HEK293 (cell line): Measurements from ENCODE around the gene S1PR1.

Experiments
- KLF16 ChIP-seq: fragments of 450-650 bp; formaldehyde crosslinking; IDR thresholded peaks from 2 replicates; pipeline ENCODE4 v1.5.1; 2017; ENCODE audit warnings: missing biosample characterization, missing genetic modification characterization
- MYNN ChIP-seq: fragments of 450-650 bp; formaldehyde crosslinking; IDR thresholded peaks from 2 replicates; pipeline ENCODE4 v1.5.1; 2016; ENCODE audit warnings: missing biosample characterization, missing genetic modification characterization, borderline replicate concordance
- ZNF391 ChIP-seq: fragments of 450-650 bp; formaldehyde crosslinking; IDR thresholded peaks from 2 replicates; pipeline ENCODE4 v1.5.1; 2016; ENCODE audit warnings: low read depth, missing biosample characterization, missing genetic modification characterization, borderline replicate concordance
- ZNF830 ChIP-seq: fragments of 450-650 bp; IDR thresholded peaks from 2 replicates; pipeline ENCODE4 v1.5.0; 2018; ENCODE audit warnings: missing biosample characterization, missing genetic modification characterization, low read depth, mild to moderate bottlenecking, moderate library complexity
- TF ChIP-seq, protein P1 (sequence below): fragments of 450-650 bp; IDR thresholded peaks from 2 replicates; pipeline ENCODE4 v1.5.1; 2018; ENCODE audit warnings: missing biosample characterization, mild to moderate bottlenecking, missing genetic modification characterization
- TF ChIP-seq, protein P2 (sequence below): fragments of 450-650 bp; formaldehyde crosslinking; IDR thresholded peaks from 2 replicates; pipeline ENCODE4 v1.5.1; 2016; ENCODE audit warnings: missing biosample characterization, missing genetic modification characterization

- TF ChIP-seq, protein P1, sequence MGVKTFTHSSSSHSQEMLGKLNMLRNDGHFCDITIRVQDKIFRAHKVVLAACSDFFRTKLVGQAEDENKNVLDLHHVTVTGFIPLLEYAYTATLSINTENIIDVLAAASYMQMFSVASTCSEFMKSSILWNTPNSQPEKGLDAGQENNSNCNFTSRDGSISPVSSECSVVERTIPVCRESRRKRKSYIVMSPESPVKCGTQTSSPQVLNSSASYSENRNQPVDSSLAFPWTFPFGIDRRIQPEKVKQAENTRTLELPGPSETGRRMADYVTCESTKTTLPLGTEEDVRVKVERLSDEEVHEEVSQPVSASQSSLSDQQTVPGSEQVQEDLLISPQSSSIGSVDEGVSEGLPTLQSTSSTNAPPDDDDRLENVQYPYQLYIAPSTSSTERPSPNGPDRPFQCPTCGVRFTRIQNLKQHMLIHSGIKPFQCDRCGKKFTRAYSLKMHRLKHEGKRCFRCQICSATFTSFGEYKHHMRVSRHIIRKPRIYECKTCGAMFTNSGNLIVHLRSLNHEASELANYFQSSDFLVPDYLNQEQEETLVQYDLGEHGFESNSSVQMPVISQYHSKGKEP (tag by site-specific recombination), result no peak
- TF ChIP-seq ZNF391 (tag by site-specific recombination) (no peak), ZNF830 (tag by site-specific recombination) (no peak), MYNN (tag by site-specific recombination) (no peak), KLF16 (tag by site-specific recombination) (no peak)
- TF ChIP-seq, protein P2, sequence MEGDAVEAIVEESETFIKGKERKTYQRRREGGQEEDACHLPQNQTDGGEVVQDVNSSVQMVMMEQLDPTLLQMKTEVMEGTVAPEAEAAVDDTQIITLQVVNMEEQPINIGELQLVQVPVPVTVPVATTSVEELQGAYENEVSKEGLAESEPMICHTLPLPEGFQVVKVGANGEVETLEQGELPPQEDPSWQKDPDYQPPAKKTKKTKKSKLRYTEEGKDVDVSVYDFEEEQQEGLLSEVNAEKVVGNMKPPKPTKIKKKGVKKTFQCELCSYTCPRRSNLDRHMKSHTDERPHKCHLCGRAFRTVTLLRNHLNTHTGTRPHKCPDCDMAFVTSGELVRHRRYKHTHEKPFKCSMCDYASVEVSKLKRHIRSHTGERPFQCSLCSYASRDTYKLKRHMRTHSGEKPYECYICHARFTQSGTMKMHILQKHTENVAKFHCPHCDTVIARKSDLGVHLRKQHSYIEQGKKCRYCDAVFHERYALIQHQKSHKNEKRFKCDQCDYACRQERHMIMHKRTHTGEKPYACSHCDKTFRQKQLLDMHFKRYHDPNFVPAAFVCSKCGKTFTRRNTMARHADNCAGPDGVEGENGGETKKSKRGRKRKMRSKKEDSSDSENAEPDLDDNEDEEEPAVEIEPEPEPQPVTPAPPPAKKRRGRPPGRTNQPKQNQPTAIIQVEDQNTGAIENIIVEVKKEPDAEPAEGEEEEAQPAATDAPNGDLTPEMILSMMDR (tag by site-specific recombination), result no peak
Observed at GRCh38 chr1:101259744-101260148, 22.9 kb downstream of the S1PR1 start.
